ENCODE results near the gene YES1.

DNA sequence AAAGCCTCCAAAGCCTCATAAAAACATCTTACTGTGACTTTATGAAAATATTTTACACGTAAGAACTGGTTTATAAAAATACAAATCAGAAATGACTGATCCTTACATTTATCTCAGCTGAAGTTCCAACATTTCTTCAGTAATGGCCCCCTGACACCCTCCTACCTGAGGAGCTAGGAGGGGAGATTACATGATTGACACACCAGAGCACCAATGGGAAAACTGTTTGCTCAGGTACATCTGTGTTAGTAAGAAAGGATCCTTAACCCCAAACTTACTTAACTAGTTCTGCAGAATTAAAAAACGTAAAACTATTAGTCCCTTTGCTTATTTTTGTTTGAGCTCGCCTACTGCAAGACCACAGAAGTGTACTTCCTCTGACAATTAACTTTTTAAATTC lies 126.6 kb downstream of the YES1 start:
- TF ChIP-seq, protein P1, sequence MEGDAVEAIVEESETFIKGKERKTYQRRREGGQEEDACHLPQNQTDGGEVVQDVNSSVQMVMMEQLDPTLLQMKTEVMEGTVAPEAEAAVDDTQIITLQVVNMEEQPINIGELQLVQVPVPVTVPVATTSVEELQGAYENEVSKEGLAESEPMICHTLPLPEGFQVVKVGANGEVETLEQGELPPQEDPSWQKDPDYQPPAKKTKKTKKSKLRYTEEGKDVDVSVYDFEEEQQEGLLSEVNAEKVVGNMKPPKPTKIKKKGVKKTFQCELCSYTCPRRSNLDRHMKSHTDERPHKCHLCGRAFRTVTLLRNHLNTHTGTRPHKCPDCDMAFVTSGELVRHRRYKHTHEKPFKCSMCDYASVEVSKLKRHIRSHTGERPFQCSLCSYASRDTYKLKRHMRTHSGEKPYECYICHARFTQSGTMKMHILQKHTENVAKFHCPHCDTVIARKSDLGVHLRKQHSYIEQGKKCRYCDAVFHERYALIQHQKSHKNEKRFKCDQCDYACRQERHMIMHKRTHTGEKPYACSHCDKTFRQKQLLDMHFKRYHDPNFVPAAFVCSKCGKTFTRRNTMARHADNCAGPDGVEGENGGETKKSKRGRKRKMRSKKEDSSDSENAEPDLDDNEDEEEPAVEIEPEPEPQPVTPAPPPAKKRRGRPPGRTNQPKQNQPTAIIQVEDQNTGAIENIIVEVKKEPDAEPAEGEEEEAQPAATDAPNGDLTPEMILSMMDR (IDR thresholded peaks at IDR 0.05; ENCODE audit: control extremely low read depth in 1 of 3, insufficient read depth in 1 of 3, low read depth in 1 of 3, low read length in 3 of 3) = no peak
- TF ChIP-seq FOSL1 (IDR thresholded peaks at IDR 0.05; ENCODE audit: insufficient read depth, low read depth, low read length) (no peak), CEBPB (IDR thresholded peaks at IDR 0.05; ENCODE audit: low read depth, low read length) (no peak), EZH2 (IDR thresholded peaks at IDR 0.05; ENCODE audit: low read depth, low read length, severe bottlenecking) (no peak), JUN (IDR thresholded peaks at IDR 0.05; ENCODE audit: low read depth, low read length) (no peak), POLR2A (IDR thresholded peaks at IDR 0.05; ENCODE audit: control extremely low read depth in 1 of 2, low read depth in 2 of 2, low read length in 2 of 2) (no peak), PHF8 (conservative IDR thresholded peaks at IDR 0.05; ENCODE audit: low read depth, low read length) (no peak), RAD21 (IDR thresholded peaks at IDR 0.05 in 1 of 2, conservative IDR thresholded peaks at IDR 0.05 in 1 of 2; ENCODE audit: low read depth in 2 of 2, low read length in 2 of 2) (no peak), TEAD4 (IDR thresholded peaks at IDR 0.05; ENCODE audit: low read depth, low read length) (no peak), TBP (IDR thresholded peaks at IDR 0.05; ENCODE audit: low read depth, low read length) (no peak)
- TF ChIP-seq, protein P2, sequence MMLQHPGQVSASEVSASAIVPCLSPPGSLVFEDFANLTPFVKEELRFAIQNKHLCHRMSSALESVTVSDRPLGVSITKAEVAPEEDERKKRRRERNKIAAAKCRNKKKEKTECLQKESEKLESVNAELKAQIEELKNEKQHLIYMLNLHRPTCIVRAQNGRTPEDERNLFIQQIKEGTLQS (IDR thresholded peaks at IDR 0.05; ENCODE audit: insufficient read depth, low read depth, low read length) = no peak
